Measurements from ENCODE around the gene STAT3. TPM values are rescaled to one million over a fixed set of nuclear protein-coding genes. Genes with fewer than 3 reads are reported as not detected.
A peak's percentile ranks its signal among the peaks of the same experiment; 100 is the strongest.

STAT3 gene
- total and polyA plus RNA-seq, 2 of the 13 experiments (the other 11 are each of a cell fraction or from before 2014, with no cell fraction given): 61.8 to 62.4 TPM

GRCh38 chr17:42322382-42323267 lies 65.6 kb downstream of the STAT3 start (continued):
- TF ChIP-seq ZNF414 (CRISPR knock-in tag; IDR thresholded peaks at IDR 0.05) (no peak), ZNF274 (CRISPR knock-in tag; IDR thresholded peaks at IDR 0.05) (peak; percentile 31; the same call in 1 of the 2 replicates), KDM3A (CRISPR knock-in tag; IDR thresholded peaks at IDR 0.05; ENCODE audit: low read depth) (peak; percentile 97), ZKSCAN5 (CRISPR knock-in tag; IDR thresholded peaks at IDR 0.05) (no peak), STAG1 (CRISPR knock-in tag; IDR thresholded peaks at IDR 0.05) (peak; percentile 100), CBX1 (IDR thresholded peaks at IDR 0.05; ENCODE audit: low read depth) (no peak), ZNF264 (CRISPR knock-in tag; IDR thresholded peaks at IDR 0.05) (no peak), ATF1 (CRISPR knock-in tag; IDR thresholded peaks at IDR 0.05) (no peak), SIN3A (IDR thresholded peaks at IDR 0.05; ENCODE audit: borderline replicate concordance, low read depth, low read length) (no peak), ZMYM4 (CRISPR knock-in tag; IDR thresholded peaks at IDR 0.05) (0 out of 2 replicates have a peak, but pooled peaks have one; percentile 27), SIN3B (IDR thresholded peaks at IDR 0.05; ENCODE audit: low read length) (peak; percentile 64; the same call in 1 of the 2 replicates), NFIB (CRISPR knock-in tag; IDR thresholded peaks at IDR 0.05; ENCODE audit: borderline replicate concordance) (no peak), ZMYM2 (CRISPR knock-in tag; IDR thresholded peaks at IDR 0.05) (no peak), KDM4B (CRISPR knock-in tag; IDR thresholded peaks at IDR 0.05) (peak; percentile 79; the same call in 1 of the 2 replicates), ZNF703 (CRISPR knock-in tag; IDR thresholded peaks at IDR 0.05; ENCODE audit: borderline replicate concordance) (no peak), IRF9 (CRISPR knock-in tag; IDR thresholded peaks at IDR 0.05; ENCODE audit: borderline replicate concordance) (no peak), TCF7 (IDR thresholded peaks at IDR 0.05; ENCODE audit: low read depth) (no peak), E2F5 (CRISPR knock-in tag; conservative IDR thresholded peaks at IDR 0.05) (no peak), SIX1 (CRISPR knock-in tag; IDR thresholded peaks at IDR 0.05; ENCODE audit: borderline replicate concordance) (peak; percentile 59; the same call in 1 of the 2 replicates), ZNF710 (CRISPR knock-in tag; IDR thresholded peaks at IDR 0.05; ENCODE audit: borderline replicate concordance) (no peak; the same call in 1 of the 2 replicates), SSRP1 (CRISPR knock-in tag; IDR thresholded peaks at IDR 0.05) (0 out of 2 replicates have a peak, but pooled peaks have one; percentile 78), POGK (CRISPR knock-in tag; conservative IDR thresholded peaks at IDR 0.05) (0 out of 2 replicates have a peak, but pooled peaks have one; percentile 43)
